ENCODE results near the gene ZNF548.

DNA sequence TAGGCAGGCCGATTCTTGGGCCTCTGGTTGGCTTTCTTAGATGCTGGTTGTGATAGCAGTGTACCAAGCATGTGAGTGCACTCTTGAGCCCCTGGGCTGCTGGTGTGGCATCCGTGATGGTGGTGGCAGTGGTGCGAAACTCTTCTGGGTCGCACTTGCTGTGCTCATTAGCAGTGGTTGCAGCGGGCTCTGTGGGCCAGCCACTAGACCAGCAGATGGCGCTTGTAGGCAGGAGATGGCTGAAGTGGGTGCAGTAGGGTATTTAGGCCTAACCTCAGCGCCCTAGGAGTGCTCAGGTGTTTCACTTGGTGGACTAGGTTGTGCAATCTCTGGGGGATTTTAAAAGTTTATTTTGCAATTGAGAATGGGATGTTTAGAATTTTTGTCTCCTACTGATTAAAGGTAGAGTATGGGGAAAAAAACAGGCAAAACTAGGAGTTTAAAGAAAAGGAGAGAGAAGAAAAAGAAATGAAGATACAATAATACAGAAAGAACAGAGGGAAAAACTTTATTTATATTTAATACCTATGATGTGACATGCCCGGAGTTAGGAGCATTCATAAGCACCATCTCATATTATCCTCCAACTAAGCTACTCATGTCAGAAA is 17.0 kb downstream of the ZNF548 start:
- TF ChIP-seq BACH2 (CRISPR knock-in tag; IDR thresholded peaks at IDR 0.05; ENCODE audit: borderline replicate concordance) (no peak), PATZ1 (CRISPR knock-in tag; IDR thresholded peaks at IDR 0.05; ENCODE audit: borderline replicate concordance) (no peak)
- TF ChIP-seq, protein P1, sequence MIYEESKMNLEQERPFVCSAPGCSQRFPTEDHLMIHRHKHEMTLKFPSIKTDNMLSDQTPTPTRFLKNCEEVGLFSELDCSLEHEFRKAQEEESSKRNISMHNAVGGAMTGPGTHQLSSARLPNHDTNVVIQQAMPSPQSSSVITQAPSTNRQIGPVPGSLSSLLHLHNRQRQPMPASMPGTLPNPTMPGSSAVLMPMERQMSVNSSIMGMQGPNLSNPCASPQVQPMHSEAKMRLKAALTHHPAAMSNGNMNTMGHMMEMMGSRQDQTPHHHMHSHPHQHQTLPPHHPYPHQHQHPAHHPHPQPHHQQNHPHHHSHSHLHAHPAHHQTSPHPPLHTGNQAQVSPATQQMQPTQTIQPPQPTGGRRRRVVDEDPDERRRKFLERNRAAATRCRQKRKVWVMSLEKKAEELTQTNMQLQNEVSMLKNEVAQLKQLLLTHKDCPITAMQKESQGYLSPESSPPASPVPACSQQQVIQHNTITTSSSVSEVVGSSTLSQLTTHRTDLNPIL (CRISPR knock-in tag; IDR thresholded peaks at IDR 0.05; ENCODE audit: low read depth): no peak
- TF ChIP-seq, protein P2, sequence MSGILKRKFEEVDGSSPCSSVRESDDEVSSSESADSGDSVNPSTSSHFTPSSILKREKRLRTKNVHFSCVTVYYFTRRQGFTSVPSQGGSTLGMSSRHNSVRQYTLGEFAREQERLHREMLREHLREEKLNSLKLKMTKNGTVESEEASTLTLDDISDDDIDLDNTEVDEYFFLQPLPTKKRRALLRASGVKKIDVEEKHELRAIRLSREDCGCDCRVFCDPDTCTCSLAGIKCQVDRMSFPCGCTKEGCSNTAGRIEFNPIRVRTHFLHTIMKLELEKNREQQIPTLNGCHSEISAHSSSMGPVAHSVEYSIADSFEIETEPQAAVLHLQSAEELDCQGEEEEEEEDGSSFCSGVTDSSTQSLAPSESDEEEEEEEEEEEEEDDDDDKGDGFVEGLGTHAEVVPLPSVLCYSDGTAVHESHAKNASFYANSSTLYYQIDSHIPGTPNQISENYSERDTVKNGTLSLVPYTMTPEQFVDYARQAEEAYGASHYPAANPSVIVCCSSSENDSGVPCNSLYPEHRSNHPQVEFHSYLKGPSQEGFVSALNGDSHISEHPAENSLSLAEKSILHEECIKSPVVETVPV (CRISPR knock-in tag; IDR thresholded peaks at IDR 0.05): no peak
